GM12874 (cell line): ENCODE measurements around the gene RSPH6A.

Experiments used
- TF ChIP-seq, protein P1 (sequence below): IDR thresholded peaks from 2 replicates; pipeline ENCODE4 v1.5.1; 2011; ENCODE audit warnings: low read depth, mild to moderate bottlenecking, control low read depth, low read length, moderate library complexity; ENCODE audit not compliant: insufficient read depth

The RSPH6A gene

DNA sequence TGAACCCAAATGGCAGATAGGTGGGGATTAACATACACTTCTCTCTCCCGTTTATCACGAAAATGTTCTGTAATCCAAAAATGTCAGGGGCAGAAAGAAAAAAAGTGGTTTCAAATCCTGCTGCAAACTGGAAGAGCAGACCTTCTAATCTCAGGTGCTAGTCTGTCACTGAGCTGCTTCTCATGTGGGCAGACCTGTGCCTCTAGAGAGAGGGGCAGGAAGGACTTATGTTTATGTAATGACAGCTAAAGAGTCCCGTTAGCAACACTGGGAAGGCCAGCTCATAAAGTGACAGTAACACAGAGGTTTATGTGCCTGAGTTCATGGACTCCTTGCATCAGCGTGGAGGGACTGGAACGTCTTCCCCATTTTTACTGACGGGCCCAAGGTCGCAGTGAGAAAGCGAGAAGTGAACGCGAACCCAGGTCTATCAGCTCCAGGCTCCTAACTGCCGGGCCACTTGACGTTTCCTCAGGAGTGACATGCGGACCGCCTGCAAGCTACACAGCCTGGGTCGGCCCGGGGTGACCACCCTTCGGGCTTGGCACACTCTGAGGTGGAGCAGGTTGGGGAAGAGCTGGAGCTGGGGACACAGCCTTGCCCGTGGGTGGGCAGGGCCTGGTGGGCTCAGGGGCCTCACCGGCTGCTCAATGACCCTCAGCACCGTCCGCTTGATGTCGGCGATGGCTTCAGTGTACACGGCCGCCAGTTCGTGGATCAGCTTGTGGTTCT lies 9.6 kb upstream of the RSPH6A start:
- TF ChIP-seq, protein P1, sequence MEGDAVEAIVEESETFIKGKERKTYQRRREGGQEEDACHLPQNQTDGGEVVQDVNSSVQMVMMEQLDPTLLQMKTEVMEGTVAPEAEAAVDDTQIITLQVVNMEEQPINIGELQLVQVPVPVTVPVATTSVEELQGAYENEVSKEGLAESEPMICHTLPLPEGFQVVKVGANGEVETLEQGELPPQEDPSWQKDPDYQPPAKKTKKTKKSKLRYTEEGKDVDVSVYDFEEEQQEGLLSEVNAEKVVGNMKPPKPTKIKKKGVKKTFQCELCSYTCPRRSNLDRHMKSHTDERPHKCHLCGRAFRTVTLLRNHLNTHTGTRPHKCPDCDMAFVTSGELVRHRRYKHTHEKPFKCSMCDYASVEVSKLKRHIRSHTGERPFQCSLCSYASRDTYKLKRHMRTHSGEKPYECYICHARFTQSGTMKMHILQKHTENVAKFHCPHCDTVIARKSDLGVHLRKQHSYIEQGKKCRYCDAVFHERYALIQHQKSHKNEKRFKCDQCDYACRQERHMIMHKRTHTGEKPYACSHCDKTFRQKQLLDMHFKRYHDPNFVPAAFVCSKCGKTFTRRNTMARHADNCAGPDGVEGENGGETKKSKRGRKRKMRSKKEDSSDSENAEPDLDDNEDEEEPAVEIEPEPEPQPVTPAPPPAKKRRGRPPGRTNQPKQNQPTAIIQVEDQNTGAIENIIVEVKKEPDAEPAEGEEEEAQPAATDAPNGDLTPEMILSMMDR = no peak

DNA sequence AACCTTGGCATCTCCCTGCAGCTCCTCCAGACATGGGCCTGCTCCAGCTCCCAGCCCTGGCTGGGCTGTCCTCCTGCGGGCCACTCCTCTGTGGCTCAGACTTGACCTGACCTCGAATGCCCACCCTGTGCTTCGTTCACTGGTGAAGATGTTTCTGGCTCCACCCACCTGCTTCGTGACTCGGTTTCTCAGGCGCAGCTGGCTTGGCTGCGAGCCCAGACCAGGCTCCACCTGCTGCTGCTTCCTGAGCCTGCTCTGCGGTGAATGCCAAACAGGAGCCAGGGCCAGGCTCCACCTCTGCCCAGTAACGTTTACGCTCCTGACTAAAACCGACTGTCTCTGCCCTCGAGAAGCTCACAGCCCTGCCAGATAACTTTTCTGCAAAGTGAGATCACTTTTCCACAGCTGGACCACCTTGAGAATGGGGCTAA lies 8.9 kb upstream of the RSPH6A start:
- TF ChIP-seq, protein P1 = no peak

DNA sequence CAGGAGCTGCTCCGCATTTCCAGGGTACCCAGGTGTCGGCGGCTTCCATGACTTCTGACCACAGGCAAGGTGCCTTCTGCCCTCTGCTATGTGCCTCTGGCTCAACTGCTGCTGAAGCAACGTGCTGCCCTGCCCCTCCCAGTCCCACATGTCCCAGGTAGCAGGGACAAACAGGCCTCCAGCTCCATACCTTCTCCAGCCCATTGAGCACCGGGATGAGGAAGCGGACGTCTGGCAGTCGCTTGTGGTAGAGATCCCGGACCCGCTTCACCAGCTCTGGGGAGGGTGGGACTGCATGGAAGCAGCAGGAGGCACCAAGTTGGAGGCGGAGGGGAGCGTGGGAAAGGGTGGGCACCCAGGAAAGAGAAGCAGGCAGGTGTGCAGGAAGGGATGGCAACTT lies 8.1 kb upstream of the RSPH6A start:
- TF ChIP-seq, protein P1 = no peak

DNA sequence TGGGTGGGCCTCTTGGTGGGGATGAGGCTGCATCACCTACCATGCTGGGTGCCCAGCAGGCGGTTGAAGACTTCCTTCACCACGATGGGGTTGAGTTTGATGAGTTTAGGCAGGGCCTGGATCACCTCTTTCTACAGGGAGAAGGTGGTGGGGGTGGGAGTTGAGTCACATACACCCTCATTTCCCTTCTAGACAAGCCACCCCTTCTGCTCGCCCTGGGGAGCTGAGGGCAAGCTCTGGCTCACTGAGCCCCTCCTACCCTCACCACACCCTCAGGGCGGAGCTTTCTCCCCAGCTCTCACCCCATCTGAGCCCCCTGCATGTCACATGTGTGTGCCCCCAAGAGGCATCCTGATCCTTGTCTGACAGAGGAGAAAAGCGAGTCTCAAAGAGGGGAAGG lies 7.6 kb upstream of the RSPH6A start:
- TF ChIP-seq, protein P1 = no peak

DNA sequence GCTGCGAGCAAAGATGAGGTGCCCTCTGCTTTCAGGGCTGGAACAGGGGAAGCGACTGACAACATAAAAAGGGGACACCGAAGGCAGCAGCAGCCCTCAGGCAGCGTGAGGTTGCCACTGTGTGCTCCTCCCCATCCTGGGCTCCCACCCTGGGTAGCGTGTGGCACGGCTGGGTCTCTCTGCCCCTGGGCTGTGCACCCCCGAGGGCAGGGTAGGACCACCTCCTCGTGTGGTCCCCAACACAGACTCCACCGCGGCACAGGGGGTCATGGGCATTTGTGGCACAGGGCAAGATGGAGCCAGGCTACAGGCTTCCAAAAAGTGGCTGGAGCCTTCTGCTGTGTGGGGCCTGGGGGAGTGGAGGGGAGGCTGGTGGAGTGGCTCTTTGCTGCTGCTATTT lies 6.5 kb upstream of the RSPH6A start:
- TF ChIP-seq, protein P1 = no peak

DNA sequence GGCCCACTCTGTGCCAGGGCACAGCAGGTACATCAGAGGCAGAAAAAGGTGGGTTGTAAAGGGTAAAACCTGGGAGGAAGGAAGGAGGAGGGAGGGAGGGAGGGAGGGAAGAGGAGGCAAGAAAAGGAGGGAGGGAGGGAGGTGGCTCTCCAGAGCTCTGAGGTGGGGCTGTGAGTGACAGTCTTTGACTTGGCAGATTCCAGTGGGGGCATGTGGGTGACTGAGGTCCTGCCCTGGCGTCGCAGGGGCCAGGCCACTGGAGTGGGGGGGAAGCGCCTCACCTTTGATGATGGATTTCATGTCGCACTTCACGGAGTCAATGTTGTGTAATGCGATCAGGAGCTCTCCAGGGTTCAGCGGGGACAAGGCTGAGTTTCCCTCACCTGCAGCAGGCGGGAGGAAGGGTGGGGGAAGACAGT lies 6.0 kb upstream of the RSPH6A start:
- TF ChIP-seq, protein P1 = no peak

DNA sequence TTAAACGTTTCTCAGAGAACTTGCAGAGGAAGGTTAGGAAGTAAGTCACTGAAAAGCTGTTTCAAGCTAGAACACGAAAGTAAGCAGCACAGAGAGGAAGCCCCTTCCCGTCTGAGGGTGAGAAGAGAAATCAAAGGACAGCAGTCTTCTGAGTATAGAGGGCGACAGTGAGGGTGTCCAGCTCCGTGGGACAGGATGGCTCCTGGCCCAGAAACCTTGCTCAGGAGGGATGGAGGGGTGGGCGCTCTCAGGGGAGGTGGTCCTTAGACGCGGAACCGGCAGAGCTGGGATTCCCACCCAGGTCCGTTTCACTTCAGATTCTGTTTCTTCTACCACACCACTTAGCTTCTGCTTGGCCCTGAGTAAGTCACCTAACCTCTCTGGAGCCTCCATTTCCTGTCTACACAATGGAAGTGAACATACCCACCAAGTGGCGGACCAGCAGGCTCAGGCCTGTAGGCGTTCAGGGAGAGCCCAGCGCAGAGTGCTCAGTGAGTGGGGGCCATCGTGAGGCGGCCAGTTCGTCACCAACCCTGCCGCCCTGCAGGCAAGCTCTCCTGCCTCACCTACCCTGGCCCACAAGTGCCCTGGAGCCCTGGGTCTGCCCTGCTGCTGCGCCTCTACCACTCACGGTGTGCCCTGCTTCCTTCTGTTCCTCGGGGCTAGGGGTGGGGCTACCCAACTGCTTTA lies 5.5 kb upstream of the RSPH6A start:
- TF ChIP-seq, protein P1 = no peak
